Vein endothelial cell (primary cell): ENCODE measurements around the gene PCDH8. TPM values are rescaled to one million over a fixed set of nuclear protein-coding genes. Genes with fewer than 3 reads are reported as not detected.

Experiments
- small RNA-seq: library from RNA; depleted of rRNA; stranded (forward); fragments of <200 nt; gene quantifications from one replicate; pipeline ENCODE3, GENCODE V24; 2012
- total RNA-seq: library from RNA; depleted of rRNA; stranded (reverse); fragments of >200 nt; gene quantifications from 2 replicates; pipeline ENCODE4 v1.2.3, GENCODE V29; 2012

Gene PCDH8
- not detected in 2 replicates for total RNA-seq

GRCh38 chr13:52848455-52849195, at the start of gene PCDH8:
PCDH8 (minus strand) TSS chr13:52848640; CDS start chr13:52848436, 204 bp downstream.

Small RNA genes within 50 kb of the gene (small RNA-seq; reads per million reads assigned to genes)
- not detected for gene MIR759

Other genes starting within 250 kb of the PCDH8 start
- gene HNRNPA1L2, start 206.2 kb downstream of the PCDH8 start, total RNA-seq = 3.4 and 4.9 TPM in 2 replicates
- 41.8 and 48.5 TPM in 2 replicates for gene SUGT1, start 195.8 kb downstream of the PCDH8 start, total RNA-seq
- gene CNMD, start 108.8 kb downstream of the PCDH8 start, total RNA-seq = not detected in 2 replicates
- gene OLFM4, start 180.2 kb upstream of the PCDH8 start, total RNA-seq = not detected in 2 replicates